ENCODE results near the gene TMEM184C.

TMEM184C gene

GRCh38 chr4:147674073-147674472, 56.9 kb downstream of the TMEM184C start:
- DNase-seq, result no peak

GRCh38 chr4:147674496-147674895, 57.3 kb downstream of the TMEM184C start:
- DNase-seq, result no peak

GRCh38 chr4:147678106-147678505, 60.9 kb downstream of the TMEM184C start:
- DNase-seq, result no peak

GRCh38 chr4:147678796-147679549, 61.8 kb downstream of the TMEM184C start:
- DNase-seq, result no peak

- DNase-seq, result no peak
These were observed 65.6 kb downstream of the TMEM184C start for GRCh38 chr4:147682755-147683154.

GRCh38 chr4:147683188-147683591, 66.0 kb downstream of the TMEM184C start:
- no peak for DNase-seq

- peak; percentile 74 for DNase-seq
These were observed 66.8 kb downstream of the TMEM184C start, which contains the start of gene PRMT9 for GRCh38 chr4:147683717-147684700. TSS of gene PRMT9 (minus strand) at chr4:147684163. CDS start at chr4:147683987, 176 bp downstream.

GRCh38 chr4:147689067-147689466, 71.9 kb downstream of the TMEM184C start:
- peak; percentile 52 for DNase-seq

- no peak for DNase-seq
These were observed 74.6 kb downstream of the TMEM184C start for GRCh38 chr4:147691820-147692219.

GRCh38 chr4:147693218-147693617, 76.0 kb downstream of the TMEM184C start:
- DNase-seq, result no peak

GRCh38 chr4:147696866-147697265, 79.7 kb downstream of the TMEM184C start:
- no peak for DNase-seq

GRCh38 chr4:147704846-147705245, 87.6 kb downstream of the TMEM184C start:
- DNase-seq, result no peak

GRCh38 chr4:147707892-147708672, 90.9 kb downstream of the TMEM184C start:
- DNase-seq, result no peak

- no peak for DNase-seq
These were observed 92.8 kb downstream of the TMEM184C start for GRCh38 chr4:147709999-147710398.

GRCh38 chr4:147714575-147715401, 97.6 kb downstream of the TMEM184C start:
- no peak for DNase-seq

GRCh38 chr4:147717878-147718277, 100.7 kb downstream of the TMEM184C start:
- DNase-seq, result peak; percentile 43

All from GF-D8 (cell line).